NCI-H146 treated with DMSO at 0.1 percent for 48 hours (cell line): Measurements from ENCODE around the gene FBXW5.

Experiments
- DNase-seq: peaks from one replicate; lab custom pipeline; 2025; ENCODE audit not compliant: unreplicated experiment; lab: John Stamatoyannopoulos, UW

Gene FBXW5

GRCh38 chr9:136913701-136914438 is 30.7 kb downstream of the FBXW5 start:
- no peak for DNase-seq

GRCh38 chr9:136910901-136911245 is 33.7 kb downstream of the FBXW5 start:
- no peak for DNase-seq

GRCh38 chr9:136910197-136910900 is 34.2 kb downstream of the FBXW5 start:
- DNase-seq = no peak

GRCh38 chr9:136907011-136907914 is 37.3 kb downstream of the FBXW5 start:
- DNase-seq = no peak

- DNase-seq = no peak
Observed at GRCh38 chr9:136906266-136906665, 38.3 kb downstream of the FBXW5 start.

GRCh38 chr9:136903041-136903554 is 41.4 kb downstream of the FBXW5 start:
- DNase-seq = no peak

- DNase-seq = no peak
Observed at GRCh38 chr9:136902259-136902821, 42.2 kb downstream of the FBXW5 start.

GRCh38 chr9:136901516-136902258 is 42.9 kb downstream of the FBXW5 start:
- no peak for DNase-seq

GRCh38 chr9:136900988-136901515 is 43.5 kb downstream of the FBXW5 start:
- no peak for DNase-seq

GRCh38 chr9:136900556-136900955 is 44.0 kb downstream of the FBXW5 start:
- DNase-seq = no peak

- DNase-seq = no peak
Observed at GRCh38 chr9:136899196-136899595, 45.3 kb downstream of the FBXW5 start.

- DNase-seq = no peak
Observed at GRCh38 chr9:136898483-136899100, 45.9 kb downstream of the FBXW5 start.

- no peak for DNase-seq
Observed at GRCh38 chr9:136896027-136896426, 48.5 kb downstream of the FBXW5 start.

GRCh38 chr9:136890661-136891060 is 53.9 kb downstream of the FBXW5 start:
- DNase-seq = no peak
